OCI-LY7 (cell line): ENCODE measurements around the gene USH1C.

Source experiments
- EZH2phosphoT487 ChIP-seq: fragments of 200-600 bp; sonication (generic); IDR thresholded peaks from 2 replicates; pipeline ENCODE4 v1.6.1; 2018; ENCODE audit warnings: low read depth, borderline replicate concordance, mild to moderate bottlenecking, mixed run types, antibody characterized with exemption, low read length, moderate library complexity, mixed read lengths
- TF ChIP-seq, protein P1 (sequence below): fragments of 200-600 bp; sonication (generic); conservative IDR thresholded peaks from 2 replicates; pipeline ENCODE4 v1.5.1; 2014; ENCODE audit warnings: mild to moderate bottlenecking, antibody characterized with exemption, low read length, moderate library complexity, mixed read lengths

DNA sequence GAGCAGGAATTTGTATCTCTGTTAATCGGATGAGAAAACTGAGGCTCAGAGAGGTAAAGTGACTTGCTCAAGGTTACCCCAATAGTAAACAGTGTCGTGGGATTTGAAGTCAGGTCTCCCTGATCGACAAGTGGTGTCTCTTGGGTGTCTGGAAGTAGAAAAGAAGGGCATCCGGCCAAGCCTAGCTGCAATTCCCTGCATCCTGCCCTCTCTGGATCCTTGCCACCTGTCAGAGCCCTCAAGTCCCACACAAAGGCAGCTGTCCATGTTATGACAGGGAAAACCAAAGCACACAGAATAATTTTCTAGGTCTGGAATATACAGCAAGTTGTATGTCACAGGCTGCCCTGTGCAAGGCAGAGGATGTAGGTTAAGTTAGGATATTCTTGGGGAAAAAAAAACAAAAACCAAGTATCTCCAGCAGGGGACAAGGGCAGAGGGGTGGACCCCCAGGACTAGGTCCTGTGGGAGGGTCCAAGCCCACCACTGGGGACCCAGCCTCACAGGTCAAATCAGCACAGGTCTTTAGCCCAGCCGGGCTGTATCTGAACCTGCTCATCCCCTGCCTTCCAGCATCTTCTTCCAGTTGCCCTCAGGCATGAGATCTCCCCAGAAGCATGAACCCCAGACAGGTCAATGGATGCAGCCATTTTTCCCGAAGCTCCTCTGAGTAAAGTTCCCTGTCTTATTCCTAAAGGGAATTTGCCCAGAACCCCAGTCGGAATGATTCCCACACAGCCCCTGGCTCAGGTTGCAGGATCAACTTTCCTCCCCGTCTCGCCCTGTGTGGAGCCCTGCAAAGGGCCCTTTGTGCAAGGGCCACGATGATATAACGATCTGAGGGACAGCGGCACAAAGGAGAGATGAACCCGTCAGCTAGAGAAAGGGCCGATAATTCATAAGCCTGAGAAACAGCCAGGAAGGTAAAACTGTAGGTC is 15.0 kb downstream of the USH1C start:
- TF ChIP-seq, protein P1, sequence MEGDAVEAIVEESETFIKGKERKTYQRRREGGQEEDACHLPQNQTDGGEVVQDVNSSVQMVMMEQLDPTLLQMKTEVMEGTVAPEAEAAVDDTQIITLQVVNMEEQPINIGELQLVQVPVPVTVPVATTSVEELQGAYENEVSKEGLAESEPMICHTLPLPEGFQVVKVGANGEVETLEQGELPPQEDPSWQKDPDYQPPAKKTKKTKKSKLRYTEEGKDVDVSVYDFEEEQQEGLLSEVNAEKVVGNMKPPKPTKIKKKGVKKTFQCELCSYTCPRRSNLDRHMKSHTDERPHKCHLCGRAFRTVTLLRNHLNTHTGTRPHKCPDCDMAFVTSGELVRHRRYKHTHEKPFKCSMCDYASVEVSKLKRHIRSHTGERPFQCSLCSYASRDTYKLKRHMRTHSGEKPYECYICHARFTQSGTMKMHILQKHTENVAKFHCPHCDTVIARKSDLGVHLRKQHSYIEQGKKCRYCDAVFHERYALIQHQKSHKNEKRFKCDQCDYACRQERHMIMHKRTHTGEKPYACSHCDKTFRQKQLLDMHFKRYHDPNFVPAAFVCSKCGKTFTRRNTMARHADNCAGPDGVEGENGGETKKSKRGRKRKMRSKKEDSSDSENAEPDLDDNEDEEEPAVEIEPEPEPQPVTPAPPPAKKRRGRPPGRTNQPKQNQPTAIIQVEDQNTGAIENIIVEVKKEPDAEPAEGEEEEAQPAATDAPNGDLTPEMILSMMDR: no peak
- no peak for TF ChIP-seq EZH2phosphoT487
